ENCODE results near the gene PPP1R13B.

DNA sequence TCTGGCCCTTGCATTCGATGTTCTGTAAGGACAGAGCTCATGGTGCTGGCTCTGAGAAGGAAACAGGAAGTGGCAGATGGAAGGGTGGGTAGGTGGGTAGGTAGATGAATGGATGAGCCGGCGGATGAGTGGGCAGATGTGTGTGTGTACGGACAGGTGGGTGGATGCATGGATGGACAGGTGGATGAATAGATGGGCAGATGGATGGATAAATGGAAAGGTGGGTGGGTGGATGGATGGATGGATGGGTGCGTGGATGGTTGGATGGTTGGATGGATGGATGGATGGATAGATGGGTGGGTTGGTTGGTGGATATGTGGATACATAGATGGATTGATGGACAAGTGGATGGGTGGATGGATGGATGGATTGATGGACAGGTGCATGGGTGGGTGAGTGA, 27.6 kb upstream of the PPP1R13B start:
- TF ChIP-seq, protein P1, sequence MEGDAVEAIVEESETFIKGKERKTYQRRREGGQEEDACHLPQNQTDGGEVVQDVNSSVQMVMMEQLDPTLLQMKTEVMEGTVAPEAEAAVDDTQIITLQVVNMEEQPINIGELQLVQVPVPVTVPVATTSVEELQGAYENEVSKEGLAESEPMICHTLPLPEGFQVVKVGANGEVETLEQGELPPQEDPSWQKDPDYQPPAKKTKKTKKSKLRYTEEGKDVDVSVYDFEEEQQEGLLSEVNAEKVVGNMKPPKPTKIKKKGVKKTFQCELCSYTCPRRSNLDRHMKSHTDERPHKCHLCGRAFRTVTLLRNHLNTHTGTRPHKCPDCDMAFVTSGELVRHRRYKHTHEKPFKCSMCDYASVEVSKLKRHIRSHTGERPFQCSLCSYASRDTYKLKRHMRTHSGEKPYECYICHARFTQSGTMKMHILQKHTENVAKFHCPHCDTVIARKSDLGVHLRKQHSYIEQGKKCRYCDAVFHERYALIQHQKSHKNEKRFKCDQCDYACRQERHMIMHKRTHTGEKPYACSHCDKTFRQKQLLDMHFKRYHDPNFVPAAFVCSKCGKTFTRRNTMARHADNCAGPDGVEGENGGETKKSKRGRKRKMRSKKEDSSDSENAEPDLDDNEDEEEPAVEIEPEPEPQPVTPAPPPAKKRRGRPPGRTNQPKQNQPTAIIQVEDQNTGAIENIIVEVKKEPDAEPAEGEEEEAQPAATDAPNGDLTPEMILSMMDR (IDR thresholded peaks at IDR 0.05): no peak
- TF ChIP-seq ELF1 (IDR thresholded peaks at IDR 0.05) (no peak), GATA2 (CRISPR knock-in tag; IDR thresholded peaks at IDR 0.05) (no peak), TEAD4 (IDR thresholded peaks at IDR 0.05; ENCODE audit: borderline replicate concordance, insufficient read depth) (no peak), POLR2AphosphoS5 (IDR thresholded peaks at IDR 0.05; ENCODE audit: low read depth, low read length) (no peak), YY1 (IDR thresholded peaks at IDR 0.05; ENCODE audit: low read depth) (no peak), TAF1 (IDR thresholded peaks at IDR 0.05; ENCODE audit: borderline replicate concordance, low read depth, low read length) (no peak), EP300 (IDR thresholded peaks at IDR 0.05; ENCODE audit: borderline replicate concordance in 1 of 2, low read depth in 1 of 2, low read length in 1 of 2) (no peak), EZH2phosphoT487 (IDR thresholded peaks at IDR 0.05; ENCODE audit: borderline replicate concordance, low read depth) (no peak), TCF12 (IDR thresholded peaks at IDR 0.05) (no peak)
- TF ChIP-seq, protein P2, sequence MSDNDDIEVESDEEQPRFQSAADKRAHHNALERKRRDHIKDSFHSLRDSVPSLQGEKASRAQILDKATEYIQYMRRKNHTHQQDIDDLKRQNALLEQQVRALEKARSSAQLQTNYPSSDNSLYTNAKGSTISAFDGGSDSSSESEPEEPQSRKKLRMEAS (IDR thresholded peaks at IDR 0.05; ENCODE audit: low read depth): no peak
- TF ChIP-seq, protein P3, sequence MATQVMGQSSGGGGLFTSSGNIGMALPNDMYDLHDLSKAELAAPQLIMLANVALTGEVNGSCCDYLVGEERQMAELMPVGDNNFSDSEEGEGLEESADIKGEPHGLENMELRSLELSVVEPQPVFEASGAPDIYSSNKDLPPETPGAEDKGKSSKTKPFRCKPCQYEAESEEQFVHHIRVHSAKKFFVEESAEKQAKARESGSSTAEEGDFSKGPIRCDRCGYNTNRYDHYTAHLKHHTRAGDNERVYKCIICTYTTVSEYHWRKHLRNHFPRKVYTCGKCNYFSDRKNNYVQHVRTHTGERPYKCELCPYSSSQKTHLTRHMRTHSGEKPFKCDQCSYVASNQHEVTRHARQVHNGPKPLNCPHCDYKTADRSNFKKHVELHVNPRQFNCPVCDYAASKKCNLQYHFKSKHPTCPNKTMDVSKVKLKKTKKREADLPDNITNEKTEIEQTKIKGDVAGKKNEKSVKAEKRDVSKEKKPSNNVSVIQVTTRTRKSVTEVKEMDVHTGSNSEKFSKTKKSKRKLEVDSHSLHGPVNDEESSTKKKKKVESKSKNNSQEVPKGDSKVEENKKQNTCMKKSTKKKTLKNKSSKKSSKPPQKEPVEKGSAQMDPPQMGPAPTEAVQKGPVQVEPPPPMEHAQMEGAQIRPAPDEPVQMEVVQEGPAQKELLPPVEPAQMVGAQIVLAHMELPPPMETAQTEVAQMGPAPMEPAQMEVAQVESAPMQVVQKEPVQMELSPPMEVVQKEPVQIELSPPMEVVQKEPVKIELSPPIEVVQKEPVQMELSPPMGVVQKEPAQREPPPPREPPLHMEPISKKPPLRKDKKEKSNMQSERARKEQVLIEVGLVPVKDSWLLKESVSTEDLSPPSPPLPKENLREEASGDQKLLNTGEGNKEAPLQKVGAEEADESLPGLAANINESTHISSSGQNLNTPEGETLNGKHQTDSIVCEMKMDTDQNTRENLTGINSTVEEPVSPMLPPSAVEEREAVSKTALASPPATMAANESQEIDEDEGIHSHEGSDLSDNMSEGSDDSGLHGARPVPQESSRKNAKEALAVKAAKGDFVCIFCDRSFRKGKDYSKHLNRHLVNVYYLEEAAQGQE (IDR thresholded peaks at IDR 0.05; ENCODE audit: low read depth, low read length): no peak
- TF ChIP-seq, protein P4, sequence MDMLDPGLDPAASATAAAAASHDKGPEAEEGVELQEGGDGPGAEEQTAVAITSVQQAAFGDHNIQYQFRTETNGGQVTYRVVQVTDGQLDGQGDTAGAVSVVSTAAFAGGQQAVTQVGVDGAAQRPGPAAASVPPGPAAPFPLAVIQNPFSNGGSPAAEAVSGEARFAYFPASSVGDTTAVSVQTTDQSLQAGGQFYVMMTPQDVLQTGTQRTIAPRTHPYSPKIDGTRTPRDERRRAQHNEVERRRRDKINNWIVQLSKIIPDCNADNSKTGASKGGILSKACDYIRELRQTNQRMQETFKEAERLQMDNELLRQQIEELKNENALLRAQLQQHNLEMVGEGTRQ (IDR thresholded peaks at IDR 0.05; ENCODE audit: borderline replicate concordance, low read depth, low read length): no peak
